ENCODE results near the gene GJA4. TPM values are rescaled to one million over a fixed set of nuclear protein-coding genes. Genes with fewer than 3 reads are reported as not detected.

GJA4 gene
- total RNA-seq, 1 experiment from 2014 or later = not detected

DNA sequence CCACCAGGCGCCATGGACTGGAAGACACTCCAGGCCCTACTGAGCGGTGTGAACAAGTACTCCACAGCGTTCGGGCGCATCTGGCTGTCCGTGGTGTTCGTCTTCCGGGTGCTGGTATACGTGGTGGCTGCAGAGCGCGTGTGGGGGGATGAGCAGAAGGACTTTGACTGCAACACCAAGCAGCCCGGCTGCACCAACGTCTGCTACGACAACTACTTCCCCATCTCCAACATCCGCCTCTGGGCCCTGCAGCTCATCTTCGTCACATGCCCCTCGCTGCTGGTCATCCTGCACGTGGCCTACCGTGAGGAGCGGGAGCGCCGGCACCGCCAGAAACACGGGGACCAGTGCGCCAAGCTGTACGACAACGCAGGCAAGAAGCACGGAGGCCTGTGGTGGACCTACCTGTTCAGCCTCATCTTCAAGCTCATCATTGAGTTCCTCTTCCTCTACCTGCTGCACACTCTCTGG lies 8.0 kb upstream of the GJA4 start:
- H4K20me1 ChIP-seq (ENCODE audit: insufficient read depth) = peaks cover 30% of the 10 kb centered on the region
- POLR2A ChIA-PET (ENCODE audit: unreplicated experiment) = no interaction called here
- H3K27me3 ChIP-seq (ENCODE audit: insufficient read depth, low read depth) = no peaks in the 10 kb centered on the region
- no peak for DNase-seq
- no peak overlapping the region for H2AFZ ChIP-seq
- peaks cover 61% of the 10 kb centered on the region for H3F3A ChIP-seq (ENCODE audit: insufficient read depth, low read depth)
- TF ChIP-seq EZH2 (IDR thresholded peaks at IDR 0.05; ENCODE audit: low read depth) (no peak), CTCF (conservative IDR thresholded peaks at IDR 0.05) (no peak)
- peaks cover 35% of the 10 kb centered on the region for H3K4me1 ChIP-seq (replicated peaks; ENCODE audit: insufficient read depth)
- no peaks in the 10 kb centered on the region for H3K9me2 ChIP-seq (ENCODE audit: insufficient read depth)
- intact Hi-C loops (cut with micrococcal nuclease; ENCODE audit: unreplicated experiment) = loop anchor here (5.0 kb wide), 1 partner anchor 83 kb away; no protein-coding TSS in a partner anchor
- H3K36me3 ChIP-seq (ENCODE audit: low read depth) = peaks cover 26% of the 10 kb centered on the region; the same call in 1 of the 2 replicates
- peaks cover 57% of the 10 kb centered on the region for H3K79me2 ChIP-seq (ENCODE audit: low read depth)
- H3K4me3 ChIP-seq = no peak overlapping the region
- H3K4me2 ChIP-seq = peak overlapping the region; percentile 97; the same call in 1 of the 2 replicates
- no TSS peak for BruUV-seq (replicated peaks)
- H3K27ac ChIP-seq = no peak overlapping the region
- CTCF ChIA-PET = no interaction called here
- H3K9me3 ChIP-seq (ENCODE audit: insufficient read depth, low read depth) = no peaks in the 10 kb centered on the region

- H3K4me1 ChIP-seq (replicated peaks; ENCODE audit: insufficient read depth) = peaks cover 29% of the 10 kb centered on the region
These were observed 7.4 kb upstream of the GJA4 start for GRCh38 chr1:34785231-34785874.

More at GRCh38 chr1:34785231-34785874, 7.4 kb upstream of the GJA4 start:
- H3K27ac ChIP-seq = no peak overlapping the region
- no peak for DNase-seq
- no TSS peak for BruUV-seq (replicated peaks)
- ChIA-PET CTCF (interaction anchor here (0.6 kb wide), 1 partner anchor 575 kb away, joined by 6 read pairs; no protein-coding TSS in a partner anchor), POLR2A (ENCODE audit: unreplicated experiment) (no interaction called here)
- peaks cover 30% of the 10 kb centered on the region for H4K20me1 ChIP-seq (ENCODE audit: insufficient read depth)
- H3F3A ChIP-seq (ENCODE audit: insufficient read depth, low read depth) = peaks cover 55% of the 10 kb centered on the region
- no peak overlapping the region for H2AFZ ChIP-seq
- H3K4me2 ChIP-seq = no peak overlapping the region
- H3K4me3 ChIP-seq = no peak overlapping the region
- TF ChIP-seq CTCF (conservative IDR thresholded peaks at IDR 0.05) (no peak), EZH2 (IDR thresholded peaks at IDR 0.05; ENCODE audit: low read depth) (no peak)
- H3K79me2 ChIP-seq (ENCODE audit: low read depth) = peaks cover 52% of the 10 kb centered on the region
- H3K9me2 ChIP-seq (ENCODE audit: insufficient read depth) = no peaks in the 10 kb centered on the region
- no peaks in the 10 kb centered on the region for H3K27me3 ChIP-seq (ENCODE audit: insufficient read depth, low read depth)
- peaks cover 26% of the 10 kb centered on the region; the same call in 1 of the 2 replicates for H3K36me3 ChIP-seq (ENCODE audit: low read depth)
- H3K9me3 ChIP-seq (ENCODE audit: insufficient read depth, low read depth) = no peaks in the 10 kb centered on the region
- intact Hi-C loops (cut with micrococcal nuclease; ENCODE audit: unreplicated experiment) = loop anchor here (5.0 kb wide), 1 partner anchor 82 kb away; no protein-coding TSS in a partner anchor
